T-helper 22 cell (primary cell): ENCODE results near the gene SLC16A12.
"Not testable (repeated sequence)": the region's sequence is repeated elsewhere in the genome, so short reads cannot be mapped to it uniquely, and the experiment has no call there.

Experiments used
- DNase-seq: peaks from one replicate; pipeline ENCODE4 v3.0.0-alpha.2; 2020; ENCODE audit warnings: low read depth

SLC16A12 gene

DNA sequence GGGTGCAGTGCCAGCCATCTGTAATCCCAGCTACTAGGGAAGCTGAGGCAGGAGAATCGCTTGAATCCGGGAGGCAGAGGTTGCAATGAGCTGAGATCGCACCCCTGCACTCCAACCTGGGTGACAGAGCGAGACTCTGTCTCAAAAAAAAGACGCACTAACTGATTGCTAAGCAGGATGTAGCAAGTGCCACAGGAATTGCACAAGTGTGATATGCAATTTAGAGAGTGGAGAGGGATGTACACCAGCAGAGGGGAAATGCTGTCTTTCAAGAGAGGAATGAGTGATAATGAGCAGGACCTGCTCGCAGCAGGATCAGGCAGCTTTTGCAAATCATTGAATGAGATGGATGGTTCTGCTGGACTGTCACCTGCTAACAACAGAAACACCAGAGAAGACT, 13.3 kb upstream of the SLC16A12 start:
- DNase-seq: no peak

DNA sequence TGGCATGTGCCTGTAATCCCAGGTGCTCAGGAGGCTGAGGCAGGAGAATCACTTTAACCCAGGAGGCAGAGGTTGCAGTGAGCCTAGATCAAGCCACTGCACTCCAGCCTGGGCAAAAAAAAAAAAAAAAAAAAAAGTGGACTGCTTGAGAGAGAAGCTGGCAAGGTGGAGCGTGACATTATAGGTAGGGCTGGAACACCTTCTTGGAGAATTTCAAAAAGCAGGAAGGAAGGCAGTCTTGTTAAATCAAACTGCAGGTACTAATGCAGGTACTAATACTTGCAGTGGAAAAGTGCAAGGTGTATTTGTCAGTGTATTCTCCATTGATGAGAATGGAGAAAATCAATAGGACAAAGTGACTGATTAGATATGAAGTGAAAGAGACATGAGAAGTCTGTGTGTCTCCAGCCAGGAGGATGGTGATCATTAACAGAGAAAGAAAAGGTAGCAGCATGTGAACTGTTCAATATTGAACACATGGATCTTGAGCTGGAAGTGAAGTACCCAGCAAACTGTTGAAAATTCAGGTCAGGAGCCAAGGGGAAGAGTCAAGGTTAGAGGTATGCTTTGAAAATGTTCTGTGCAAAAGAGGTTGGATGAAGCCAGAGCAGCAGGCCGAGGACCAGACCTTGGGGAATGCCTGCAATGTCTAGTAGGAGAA, 12.6 kb upstream of the SLC16A12 start:
- DNase-seq: no peak

DNA sequence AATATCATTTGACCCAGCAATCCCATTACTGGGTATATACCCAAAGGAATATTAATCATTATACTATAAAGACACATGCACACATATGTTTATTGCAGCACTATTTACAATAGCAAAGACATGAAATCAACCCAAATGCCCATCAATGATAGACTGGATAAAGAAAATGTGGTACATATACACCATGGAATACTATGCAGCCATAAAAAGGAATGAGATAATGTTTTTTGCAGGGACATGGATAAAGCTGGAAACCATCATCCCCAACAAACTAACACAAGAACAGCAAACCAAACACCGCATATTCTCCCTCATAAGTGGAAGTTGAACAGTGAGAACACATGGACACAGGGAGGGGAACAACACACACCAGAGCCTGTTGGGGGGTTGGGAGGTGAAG, 11.3 kb upstream of the SLC16A12 start:
- not testable (repeated sequence) for DNase-seq

DNA sequence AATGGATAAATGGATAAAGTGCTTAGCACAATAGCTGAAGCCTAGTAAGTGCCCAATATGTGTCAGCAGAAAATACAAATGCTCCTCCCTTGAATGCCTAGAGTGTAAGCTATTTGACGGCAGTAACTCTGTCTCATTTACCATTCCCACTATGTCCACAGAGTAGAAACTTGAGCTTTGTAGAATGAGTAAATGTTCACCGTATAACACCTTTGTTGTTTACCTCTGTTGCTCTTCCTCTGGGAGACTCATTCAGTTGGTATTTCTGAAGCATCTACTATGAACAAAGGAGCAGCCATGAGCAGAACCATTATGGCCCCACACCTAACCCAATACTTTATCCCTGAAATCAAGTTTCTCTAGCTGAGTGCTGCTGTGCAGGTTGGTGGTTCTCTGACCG, 8.4 kb upstream of the SLC16A12 start:
- DNase-seq: no peak

DNA sequence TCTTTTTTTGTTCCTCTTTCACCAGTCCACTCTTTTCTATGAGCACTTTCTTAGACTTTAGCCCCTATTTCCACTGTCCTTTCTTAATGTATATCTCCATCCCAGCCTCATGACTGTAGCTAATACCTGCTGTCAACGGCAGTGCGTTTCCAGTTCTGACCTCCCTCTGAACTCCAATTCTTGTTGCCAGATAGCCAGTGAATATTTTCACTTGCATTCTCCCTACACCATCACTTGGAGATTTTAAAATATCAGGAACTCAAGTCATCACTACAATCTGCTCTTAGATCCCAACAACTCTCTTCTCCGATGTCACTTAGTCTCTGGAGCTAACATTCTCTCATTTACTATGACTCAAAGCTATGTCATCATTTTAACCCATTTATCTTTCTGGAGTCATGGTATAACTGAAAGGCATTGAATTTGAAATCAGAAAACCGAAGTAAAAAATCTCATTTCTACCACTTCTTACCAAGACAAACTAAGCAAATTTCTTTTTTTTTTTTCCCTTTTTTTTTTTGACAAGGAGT, 5.1 kb upstream of the SLC16A12 start:
- no peak for DNase-seq

DNA sequence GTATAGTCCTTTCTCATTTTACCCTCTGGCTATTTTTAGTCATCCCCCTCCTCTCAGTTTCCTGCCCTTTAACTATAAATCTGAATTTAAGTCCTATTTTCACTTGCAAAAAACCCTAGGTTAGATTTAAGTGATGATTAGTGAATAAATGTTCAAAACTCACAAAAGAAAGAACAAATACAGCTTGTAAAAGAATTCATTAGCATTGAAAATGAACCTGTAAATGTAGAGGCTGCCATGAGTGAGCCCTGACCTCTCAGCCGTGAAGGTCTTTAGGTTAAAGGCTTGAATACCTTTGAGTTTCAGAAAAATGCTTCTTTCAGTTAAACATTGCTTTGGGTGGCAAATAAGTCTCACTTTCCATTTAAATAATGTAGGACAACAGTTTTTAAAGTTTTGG, 2.0 kb upstream of the SLC16A12 start:
- no peak for DNase-seq

DNA sequence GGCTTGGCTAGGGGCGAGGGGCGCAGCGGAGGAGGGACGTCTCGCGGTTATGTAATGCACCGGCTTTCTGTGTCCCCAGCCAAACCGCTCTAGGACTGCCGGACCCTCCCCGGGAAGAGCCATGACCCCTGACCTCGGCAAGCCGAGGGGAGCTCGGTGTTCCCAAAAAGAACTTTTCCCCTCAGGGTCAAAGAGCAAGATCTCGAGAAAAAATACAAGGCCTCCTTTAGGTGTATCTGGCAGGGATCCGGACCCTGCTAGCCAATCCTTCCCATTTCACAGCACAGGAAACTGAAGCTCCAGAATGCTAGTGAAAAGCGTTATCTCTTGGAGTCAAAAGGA, 590 bp upstream of the SLC16A12 start:
- DNase-seq: no peak

DNA sequence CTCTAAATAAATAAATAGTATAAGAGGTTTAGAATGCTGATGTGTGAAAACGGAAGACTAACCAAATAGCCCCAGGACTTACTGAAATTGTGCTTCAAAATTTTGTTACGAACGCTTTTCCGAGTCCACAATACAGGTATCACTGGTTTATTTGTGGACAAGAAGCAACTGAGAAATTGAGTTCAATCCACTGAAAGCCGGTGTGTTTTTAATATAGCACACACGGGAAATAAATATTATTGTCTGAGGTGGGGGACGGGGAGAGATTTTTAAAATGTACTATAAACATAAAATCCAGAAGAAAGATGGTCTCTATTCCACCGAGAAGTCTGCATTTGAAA, 598 bp downstream of the SLC16A12 start:
- no peak for DNase-seq

DNA sequence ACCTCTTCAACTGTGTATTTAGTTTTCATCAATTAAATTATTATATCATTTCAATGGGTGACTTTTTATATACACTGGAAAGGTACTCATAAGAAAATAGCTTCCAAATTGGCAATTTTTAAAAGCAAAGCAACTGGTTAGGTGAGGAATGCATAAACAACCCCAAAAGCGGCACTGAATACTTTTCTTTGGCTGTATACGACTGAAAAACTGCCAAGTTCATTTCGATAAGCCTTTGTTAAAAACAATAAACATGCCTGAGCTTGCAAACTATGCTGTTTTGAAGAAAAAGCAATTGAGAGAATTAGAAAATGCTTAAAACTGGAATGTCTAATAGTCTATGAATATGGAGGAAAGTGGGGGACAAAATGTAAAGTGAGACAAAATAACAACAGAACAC, 2.9 kb downstream of the SLC16A12 start:
- no peak for DNase-seq

DNA sequence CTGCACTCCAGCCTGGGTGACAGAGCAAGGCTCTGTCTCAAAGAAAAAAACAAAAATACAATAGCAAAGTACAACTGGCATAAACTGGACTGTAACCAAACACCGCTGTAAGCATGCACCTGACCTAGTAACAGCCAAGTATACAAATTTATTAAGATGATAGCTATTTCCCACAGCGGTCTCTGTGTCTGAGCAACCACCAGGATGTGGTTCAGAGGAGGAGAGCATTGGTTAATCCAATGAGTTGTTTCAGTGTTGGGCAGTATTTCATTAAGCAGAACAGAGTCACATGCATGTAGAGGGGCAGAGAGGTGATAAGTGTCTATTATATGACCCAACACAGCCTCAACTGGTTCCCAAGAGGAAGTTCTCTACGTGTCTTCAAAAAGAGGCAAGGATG, 4.0 kb downstream of the SLC16A12 start:
- no peak for DNase-seq

DNA sequence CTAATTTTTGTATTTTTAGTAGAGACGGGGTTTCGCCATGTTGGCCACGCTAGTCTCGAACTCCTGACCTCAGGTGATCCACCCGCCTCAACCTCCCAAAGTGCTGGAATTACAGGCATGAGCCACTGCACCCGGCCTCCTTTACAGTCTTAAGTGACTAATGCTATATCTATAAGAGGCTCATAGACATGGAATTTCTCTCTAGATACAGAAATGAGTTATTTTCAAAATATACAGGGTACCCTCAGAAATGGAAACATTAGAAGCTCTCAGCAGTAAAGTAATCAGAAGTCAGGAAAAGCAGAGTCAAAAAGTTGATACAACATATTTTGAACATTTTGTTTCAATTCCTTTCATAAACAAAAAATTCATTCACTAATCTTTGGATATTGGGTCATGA, 5.7 kb downstream of the SLC16A12 start:
- DNase-seq: not testable (repeated sequence)

DNA sequence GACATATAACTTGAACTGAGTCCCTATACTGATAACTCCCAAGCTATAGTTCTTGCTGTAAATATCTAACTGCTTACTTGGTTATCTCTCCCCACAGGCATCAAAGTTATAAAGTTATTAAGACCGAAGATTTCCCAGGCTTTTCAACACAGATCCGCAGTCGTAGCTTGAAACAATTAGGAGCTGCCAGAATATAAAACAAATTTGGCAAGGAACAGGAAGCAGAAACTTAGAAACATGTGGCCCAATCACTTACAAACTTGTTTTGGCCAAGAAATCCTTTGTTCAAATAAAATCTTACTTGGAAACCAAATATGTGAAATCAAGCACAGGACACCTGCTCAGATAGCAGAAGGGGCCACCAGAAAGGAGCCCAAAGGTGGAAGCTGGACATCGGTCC, 9.0 kb downstream of the SLC16A12 start:
- no peak for DNase-seq

DNA sequence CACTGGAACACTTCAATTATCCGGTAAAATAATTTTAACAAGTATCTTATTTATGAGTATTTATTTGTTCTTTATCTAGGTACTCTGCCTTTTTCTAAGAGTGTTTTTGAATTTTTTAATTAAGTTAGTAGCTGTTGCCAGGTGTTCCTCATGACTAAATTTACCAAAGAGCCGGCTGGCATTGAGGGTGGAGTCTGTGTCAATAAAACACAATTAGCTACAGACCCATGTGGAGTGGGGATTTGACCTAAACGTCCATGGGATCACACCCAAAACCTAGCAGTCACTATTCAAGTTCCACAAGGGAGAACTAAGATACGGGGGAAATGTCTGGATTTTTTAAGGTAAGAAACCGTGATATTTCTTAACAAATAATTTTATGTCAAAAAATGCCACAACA, 9.8 kb downstream of the SLC16A12 start:
- DNase-seq: no peak

DNA sequence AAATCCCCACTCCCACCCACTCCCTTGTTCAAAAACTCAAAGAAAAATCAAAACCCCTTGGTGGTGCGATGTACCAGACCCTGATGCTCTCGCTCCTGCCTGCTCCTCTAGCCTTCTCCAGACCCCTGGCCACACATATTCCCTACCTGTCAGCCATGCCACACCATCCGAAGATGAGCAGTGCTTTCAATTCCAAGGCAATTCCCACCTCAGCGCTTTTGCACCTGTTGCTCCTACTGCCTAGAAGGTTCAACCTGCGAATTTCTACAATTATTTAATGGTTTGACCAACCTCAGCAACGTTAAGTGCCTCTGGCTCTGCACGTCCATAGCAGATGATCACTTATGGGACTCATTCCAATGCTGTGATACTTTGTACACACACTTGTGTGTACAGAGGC, 11.1 kb downstream of the SLC16A12 start:
- no peak for DNase-seq

DNA sequence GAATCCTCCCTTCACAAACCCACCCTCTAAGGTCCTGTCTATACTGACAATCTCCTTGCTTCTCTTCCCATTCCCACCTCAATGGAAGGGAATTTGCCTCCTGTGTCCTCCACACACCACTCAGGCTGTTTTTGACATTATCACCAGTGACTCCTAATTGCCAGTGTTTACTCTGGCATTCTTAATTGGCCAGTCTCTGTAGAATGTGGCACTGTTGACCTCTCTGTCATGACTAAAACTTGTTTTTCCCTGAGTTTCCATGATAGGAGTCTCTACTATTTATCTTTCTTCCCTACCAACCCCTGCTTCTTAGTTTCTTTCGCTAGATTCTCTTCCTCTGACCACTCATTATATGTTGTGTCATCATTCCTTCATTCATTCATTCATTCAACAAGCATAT, 12.1 kb downstream of the SLC16A12 start:
- DNase-seq: no peak

DNA sequence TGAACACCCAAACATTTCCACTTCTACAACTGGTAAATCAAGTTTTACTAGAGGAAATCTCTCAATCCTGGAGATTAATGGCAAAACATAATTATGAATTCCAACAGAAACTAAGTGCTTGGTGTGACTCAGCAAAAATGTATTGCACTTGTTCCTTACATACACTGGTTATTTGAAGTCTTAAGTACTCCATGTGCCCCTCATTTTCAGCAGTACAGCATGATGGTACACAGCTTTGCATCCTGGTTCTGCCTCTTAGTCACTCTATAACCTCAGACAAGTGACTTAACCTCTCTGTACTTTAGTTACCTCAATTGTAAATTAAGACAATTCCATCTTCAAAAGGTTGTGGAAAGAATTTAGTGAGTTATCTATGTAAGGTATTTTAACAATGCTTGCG, 12.9 kb downstream of the SLC16A12 start:
- no peak for DNase-seq

DNA sequence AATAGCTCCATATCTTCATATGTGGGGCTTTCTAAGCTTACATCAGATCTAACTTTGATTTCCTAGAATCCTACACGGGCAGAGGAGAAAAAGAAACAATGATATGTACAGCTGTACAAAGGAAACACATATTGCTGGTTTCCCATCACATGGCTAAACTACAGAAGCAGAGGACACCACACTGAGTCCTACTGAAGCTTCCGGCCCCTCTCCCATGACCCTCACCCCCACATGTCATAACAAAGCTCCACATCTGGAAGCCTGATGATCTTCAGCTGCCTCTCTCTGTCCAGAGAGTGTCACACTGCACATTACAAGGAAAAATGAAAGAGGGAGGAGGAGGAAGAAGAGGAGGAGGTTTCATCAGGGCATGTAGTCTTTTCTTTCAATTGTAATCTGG, 14.0 kb downstream of the SLC16A12 start:
- DNase-seq: no peak

DNA sequence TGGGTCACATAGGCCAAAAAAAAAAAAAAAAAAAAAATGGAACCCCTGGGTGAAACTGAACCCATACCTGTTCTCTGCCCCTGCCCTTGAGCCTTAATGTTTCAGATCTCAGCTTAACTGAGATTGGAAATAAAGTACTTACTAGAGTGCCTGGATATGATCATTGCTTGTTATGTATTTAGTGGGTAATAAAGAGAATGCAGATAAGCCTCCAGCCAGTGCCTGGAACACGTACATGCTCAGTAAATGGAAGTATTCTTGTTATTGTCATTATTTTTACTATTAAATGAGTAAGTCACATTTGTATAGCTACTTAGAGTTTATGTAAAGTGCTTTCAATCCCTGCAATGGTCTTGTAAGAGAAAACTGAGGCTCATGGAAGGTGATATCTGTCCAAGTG, 14.7 kb downstream of the SLC16A12 start:
- DNase-seq: no peak

DNA sequence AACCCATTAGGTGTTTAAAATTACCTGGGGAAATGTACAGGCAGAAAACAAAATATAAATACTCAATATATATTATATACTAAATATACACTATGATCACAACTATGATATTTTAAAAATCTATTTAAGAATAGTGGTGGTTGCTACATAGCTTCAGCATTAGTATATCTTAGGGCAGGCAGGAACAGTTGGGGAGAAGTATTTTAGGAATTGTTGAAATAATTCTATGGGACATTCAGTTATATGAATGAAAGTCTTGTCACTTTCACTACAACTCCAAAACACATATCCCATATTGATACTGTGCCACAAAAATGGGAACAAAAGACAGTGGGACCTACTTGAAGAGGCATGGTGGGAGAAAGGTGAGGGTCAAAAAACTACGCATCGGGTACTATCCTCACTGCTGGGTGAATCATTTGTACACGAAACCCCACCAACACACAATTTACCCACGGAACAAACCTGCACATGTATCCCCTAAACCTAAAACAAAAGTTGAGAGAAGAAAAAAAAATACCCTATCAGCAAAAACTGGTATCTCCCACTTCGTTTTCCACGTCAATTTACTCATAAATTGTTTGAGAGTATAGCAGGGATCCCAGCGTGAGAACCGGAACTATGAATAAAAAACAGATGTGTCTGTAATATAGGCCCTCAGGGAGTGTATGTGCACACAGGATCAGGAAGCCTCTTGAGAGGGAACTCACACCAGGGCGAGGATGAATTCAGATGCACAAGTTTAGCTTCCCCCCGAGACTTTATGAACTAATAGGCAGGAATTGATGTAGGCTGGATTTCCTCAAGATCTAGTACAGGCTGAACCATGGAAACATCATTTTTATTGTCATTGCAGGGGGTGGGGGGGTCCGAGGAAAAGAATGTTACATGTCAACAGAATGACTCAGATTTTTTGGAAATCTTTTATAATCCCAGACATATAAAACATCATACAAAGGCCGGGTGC, 16.2 kb downstream of the SLC16A12 start:
- no peak for DNase-seq

DNA sequence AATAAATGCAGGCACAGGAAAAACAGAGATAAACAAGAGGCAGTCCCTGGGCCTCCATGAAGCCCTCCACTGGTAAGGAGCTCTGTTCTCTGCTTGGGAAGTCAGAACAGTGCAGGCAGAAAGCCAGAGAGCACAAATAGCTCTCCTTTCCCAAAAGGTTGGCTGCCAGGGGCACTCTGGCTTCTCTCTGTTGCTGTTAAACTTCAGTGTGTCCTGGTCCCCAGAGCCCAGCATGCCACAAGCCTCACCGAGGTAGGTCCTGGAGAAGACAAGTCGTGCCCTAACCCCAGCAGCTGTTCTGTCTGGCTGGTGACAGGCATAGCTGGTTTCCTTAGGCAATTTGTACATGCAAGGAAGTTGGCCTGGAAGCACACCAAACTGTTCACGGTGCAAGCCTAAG, 17.3 kb downstream of the SLC16A12 start:
- DNase-seq: no peak

DNA sequence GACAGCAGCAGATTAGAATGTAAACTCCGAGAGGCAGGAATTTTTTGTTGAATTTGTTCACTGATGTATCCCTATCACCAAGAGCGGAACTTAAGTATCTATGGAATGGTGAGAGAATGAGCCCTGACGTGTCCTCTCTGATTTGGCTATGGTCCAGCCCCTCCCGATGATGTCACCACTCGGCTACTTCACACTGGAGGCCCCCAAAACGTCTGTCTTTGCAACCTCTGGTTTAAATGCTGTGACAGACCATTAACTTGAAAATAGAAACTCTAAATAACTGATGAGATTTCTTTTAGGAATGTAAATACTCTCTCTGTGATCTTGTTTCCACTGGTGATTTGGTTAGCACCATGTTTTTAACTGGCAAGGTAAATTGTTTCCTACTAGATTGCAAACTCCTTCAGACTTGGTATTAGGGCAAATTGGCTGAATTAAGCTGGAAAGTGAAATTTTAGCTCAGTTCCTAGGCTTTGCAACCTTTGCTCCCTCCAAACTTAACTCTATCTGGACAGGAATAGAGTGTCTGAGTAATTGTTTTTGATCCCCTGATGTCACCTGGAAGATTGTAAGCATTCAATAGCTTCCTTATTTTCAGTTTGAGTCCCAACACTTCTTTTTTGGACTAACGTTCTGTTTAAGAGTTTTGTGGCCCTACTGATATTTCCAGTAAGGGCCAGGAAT, 19.1 kb downstream of the SLC16A12 start:
- DNase-seq: no peak

DNA sequence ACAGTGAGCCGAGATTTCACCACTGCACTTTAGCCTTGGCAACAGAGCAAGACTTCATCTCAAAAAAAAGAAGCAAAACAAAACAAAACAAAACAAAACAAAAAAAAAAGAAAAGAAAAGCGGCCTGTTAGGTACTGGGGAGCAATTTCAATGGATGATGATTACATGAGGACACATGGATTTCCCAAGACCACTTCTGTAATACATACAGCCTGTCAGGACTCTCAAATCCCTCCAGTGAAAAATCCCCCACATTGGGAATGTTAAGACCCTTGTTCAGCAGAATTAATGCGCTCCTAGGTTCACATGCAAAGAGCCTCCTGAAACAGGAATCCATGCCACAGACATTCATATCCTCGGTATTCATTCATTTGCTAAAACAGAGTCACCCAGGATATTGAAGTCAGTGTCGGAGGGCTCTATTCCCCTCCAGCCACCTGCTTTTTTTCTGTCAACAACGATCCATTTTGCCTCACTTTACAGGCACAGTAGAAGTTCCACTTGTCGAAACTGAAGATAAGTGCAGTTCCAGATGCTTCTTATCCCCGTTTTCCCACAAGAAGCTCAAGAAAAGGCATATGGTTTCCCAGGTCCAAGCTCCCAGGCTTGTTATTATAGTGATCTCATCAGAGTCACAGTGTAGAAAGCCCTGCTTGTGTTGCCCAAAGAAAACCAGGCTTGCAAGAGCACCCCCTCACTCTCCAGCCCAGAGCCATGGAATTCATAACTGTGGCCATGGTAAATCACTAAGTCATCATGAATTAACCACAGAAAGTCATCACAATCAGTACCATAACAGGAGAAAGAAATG, 20.2 kb downstream of the SLC16A12 start:
- DNase-seq: no peak
